IMR-90 (cell line): Measurements from ENCODE around the gene JMJD8. TPM values are rescaled to one million over a fixed set of nuclear protein-coding genes. Genes with fewer than 3 reads are reported as not detected.

Experiments
- ATAC-seq: fragments of 200-7000 bp; cut with Tn5 transposase; 2 replicates; pipeline ENCODE4 v1.9.1; 2020; ENCODE audit warnings: low read depth, mild to moderate bottlenecking, moderate library complexity
- BruUV-seq: library from RNA; stranded (reverse); fragments of 400-500 nt; replicated peaks from 2 replicates; lab custom pipeline; 2021; lab: Mats Ljungman, UMichigan
- CTCF ChIA-PET: fragments of 300-600 bp; formaldehyde crosslinking; extraction: SDS; loops from one replicate; lab custom pipeline; 2021; ENCODE audit warnings: antibody characterized with exemption; lab: Yijun Ruan, JAX
- POLR2A ChIA-PET: fragments of 300-600 bp; sonication (Branson Sonifier 250); formaldehyde crosslinking; loops from one replicate; lab custom pipeline; 2022; ENCODE audit warnings: antibody characterized with exemption; ENCODE audit not compliant: unreplicated experiment; lab: Charles Lee
- DNase-seq: peaks from one replicate; pipeline ENCODE4 v3.0.0; 2013
- H2AFZ ChIP-seq: replicated peaks from 2 replicates; pipeline ENCODE3; 2013; ENCODE audit warnings: low read length, mild to moderate bottlenecking; ENCODE audit not compliant: poor library complexity
- H2AK5ac ChIP-seq: 2 replicates; pipeline ENCODE4 v1.6.1; 2013; ENCODE audit warnings: low read depth, low read length, inconsistent platforms
- H2AK9ac ChIP-seq: replicated peaks from 2 replicates; pipeline ENCODE3; 2013; ENCODE audit warnings: mild to moderate bottlenecking, low read depth, low read length, moderate library complexity; ENCODE audit not compliant: poor library complexity
- H2BK120ac ChIP-seq: 2 replicates; pipeline ENCODE4 v1.6.1; 2013; ENCODE audit warnings: low read depth, low read length, inconsistent platforms
- H2BK15ac ChIP-seq: 3 replicates; pipeline ENCODE4 v1.6.1; 2013; ENCODE audit warnings: low read depth, low read length, inconsistent platforms
- H2BK20ac ChIP-seq: 2 replicates; pipeline ENCODE4 v1.6.1; 2013; ENCODE audit warnings: low read depth, mild to moderate bottlenecking, inconsistent platforms, low read length, moderate library complexity
- H2BK5ac ChIP-seq: 2 replicates; pipeline ENCODE4 v1.6.1; 2013; ENCODE audit warnings: mild to moderate bottlenecking, low read depth, low read length, inconsistent platforms; ENCODE audit not compliant: poor library complexity, severe bottlenecking
- H3K14ac ChIP-seq: replicated peaks from 2 replicates; pipeline ENCODE4 v1.6.1; 2013; ENCODE audit warnings: low read depth, low read length, inconsistent platforms
- H3K18ac ChIP-seq: 2 replicates; pipeline ENCODE4 v1.6.1; 2013; ENCODE audit warnings: low read depth, low read length, control low read depth
- H3K23ac ChIP-seq: 2 replicates; pipeline ENCODE4 v1.6.1; 2013; ENCODE audit warnings: low read depth, low read length, inconsistent platforms
- H3K27ac ChIP-seq: 2 replicates; pipeline ENCODE4 v1.5.1; 2013; ENCODE audit warnings: mild to moderate bottlenecking, control low read depth, low read length; ENCODE audit not compliant: insufficient read depth
- H3K27me3 ChIP-seq: 2 replicates; pipeline ENCODE4 v1.6.1; 2013; ENCODE audit warnings: low read length; ENCODE audit not compliant: control insufficient read depth, insufficient read depth
- H3K36me3 ChIP-seq: 2 replicates; pipeline ENCODE4 v1.6.1; 2013; ENCODE audit warnings: low read length, mixed read lengths; ENCODE audit not compliant: control insufficient read depth, insufficient read depth
- H3K4ac ChIP-seq: 2 replicates; pipeline ENCODE4 v1.6.1; 2013; ENCODE audit warnings: low read depth, low read length, inconsistent platforms
- H3K4me1 ChIP-seq: 2 replicates; pipeline ENCODE4 v1.6.1; 2013; ENCODE audit warnings: low read length, mixed read lengths; ENCODE audit not compliant: control insufficient read depth, insufficient read depth
- H3K4me2 ChIP-seq: 2 replicates; pipeline ENCODE4 v1.6.1; 2013; ENCODE audit warnings: low read depth, mild to moderate bottlenecking, control low read depth, low read length, moderate library complexity
- H3K4me3 ChIP-seq: 2 replicates; pipeline ENCODE4 v1.5.1; 2013; ENCODE audit warnings: low read depth, mild to moderate bottlenecking, control low read depth, low read length, moderate library complexity; ENCODE audit not compliant: insufficient read depth
- H3K56ac ChIP-seq: 2 replicates; pipeline ENCODE4 v1.6.1; 2013; ENCODE audit warnings: low read length, inconsistent platforms; ENCODE audit not compliant: insufficient read depth; ENCODE audit errors: extremely low read depth
- H3K79me1 ChIP-seq, 2 experiments: 2 replicates each; pipeline ENCODE4 v1.6.1; 2013; ENCODE audit warnings: low read length in 2 of 2, inconsistent platforms in 1 of 2, low read depth in 1 of 2
- H3K9ac ChIP-seq: 2 replicates; pipeline ENCODE4 v1.6.1; 2013; ENCODE audit warnings: low read depth, low read length, control low read depth
- H3K9me1 ChIP-seq: 2 replicates; pipeline ENCODE4 v1.6.1; 2013; ENCODE audit warnings: low read length, inconsistent platforms; ENCODE audit not compliant: insufficient read depth
- H3K9me3 ChIP-seq: 2 replicates; pipeline ENCODE4 v1.6.1; 2013; ENCODE audit warnings: low read length; ENCODE audit not compliant: control insufficient read depth, insufficient read depth
- H4K20me1 ChIP-seq: 2 replicates; pipeline ENCODE4 v1.6.1; 2013; ENCODE audit warnings: low read length, inconsistent platforms; ENCODE audit not compliant: insufficient read depth
- H4K5ac ChIP-seq: 2 replicates; pipeline ENCODE4 v1.6.1; 2013; ENCODE audit warnings: mild to moderate bottlenecking, low read depth, low read length, control low read depth
- H4K8ac ChIP-seq, 2 experiments: 2 replicates each; pipeline ENCODE4 v1.6.1; 2013; ENCODE audit warnings: low read depth in 2 of 2, low read length in 2 of 2, control low read depth in 1 of 2, inconsistent platforms in 1 of 2
- H4K91ac ChIP-seq: 2 replicates; pipeline ENCODE4 v1.6.1; 2013; ENCODE audit warnings: low read depth, low read length, inconsistent platforms; ENCODE audit not compliant: insufficient read depth
- MAFK ChIP-seq: IDR thresholded peaks from 2 replicates; pipeline ENCODE4 v1.6.1; 2012; ENCODE audit warnings: low read depth, low read length, improper control_type of control experiment
- RFX5 ChIP-seq: IDR thresholded peaks from 2 replicates; pipeline ENCODE4 v1.8.0; 2012; ENCODE audit warnings: low read depth, mild to moderate bottlenecking, low read length, moderate library complexity
- WGBS, 2 experiments: methylation state at CpG; one replicate each; pipeline versions ENCODE4 v1.1.5 to v1.1.7; 2013; ENCODE audit warnings: missing lambda C conversion rate in 2 of 2; ENCODE audit not compliant: insufficient read length in 1 of 2; ENCODE audit errors: extremely low coverage in 2 of 2; 5-methylcytosine and 5-hydroxymethylcytosine counted together
- dilution Hi-C: fragments of 300-500 bp; cut with HindIII; formaldehyde crosslinking; loops from one replicate; pipeline ENCODE4 v1.14.3; 2018; ENCODE audit warnings: low sequenced_read_pairs; ENCODE audit not compliant: unreplicated experiment
- in situ Hi-C: fragments of 300-500 bp; cut with MboI; formaldehyde crosslinking; loops from 3 replicates; pipeline ENCODE4 v1.14.3; 2019; ENCODE audit warnings: low sequenced_read_pairs, inconsistent platforms, mixed read lengths
- intact Hi-C: fragments of 100-400 bp; cut with micrococcal nuclease; formaldehyde crosslinking; loops from 2 replicates; pipeline ENCODE4 v1.10.0; 2022
- polyA plus RNA-seq, 3 experiments: library from polyadenylated mRNA; depleted of rRNA; stranded (reverse); fragments of >200 nt; gene quantifications; 2 replicates each; pipeline ENCODE4 v1.2.3, GENCODE V29; 2012; ENCODE audit warnings: low replicate concordance in 1 of 3
- total RNA-seq: library from RNA; depleted of rRNA; stranded (reverse); fragments of >200 nt; gene quantifications from 2 replicates; pipeline ENCODE4 v1.2.3, GENCODE V29; 2012

JMJD8 gene
- total and polyA plus RNA-seq, 2 of the 4 experiments (the other 2 are of a cell fraction): 17.7 to 62.5 TPM

DNA sequence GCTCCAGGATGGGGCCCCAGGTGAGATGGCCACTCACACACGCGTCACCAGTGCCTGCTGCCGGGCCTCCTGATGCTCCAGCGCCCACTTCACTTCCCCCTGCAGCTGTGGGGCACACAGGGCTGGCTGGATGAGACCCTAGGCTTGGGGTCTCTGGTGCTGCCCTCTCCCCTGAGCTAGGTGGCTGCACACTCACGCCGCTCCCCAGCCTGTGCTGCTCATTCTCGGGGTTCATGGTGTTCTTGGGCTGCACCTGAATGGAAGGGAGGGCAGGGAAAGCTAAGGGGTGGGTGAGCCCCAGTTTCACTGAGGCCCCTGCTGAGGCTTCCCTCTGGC is 40.9 kb upstream of the JMJD8 start:
- Histone ChIP-seq H3K27ac (no peak overlapping the region), H2BK120ac (no peak overlapping the region), H2BK15ac (no peak overlapping the region), H4K8ac (no peak overlapping the region), H3K23ac (no peak overlapping the region), H4K20me1 (peaks cover 4% of the 10 kb centered on the region), H3K56ac (no peak overlapping the region), H3K4ac (no peak overlapping the region), H3K4me3 (no peak overlapping the region), H2AK5ac (no peak overlapping the region), H3K27me3 (no peaks in the 10 kb centered on the region), H3K4me1 (peaks cover 14% of the 10 kb centered on the region), H4K91ac (no peak overlapping the region), H3K79me1 (peaks cover 0 to 5% of the 10 kb centered on the region in 2 experiments; a peak in 1 of 4 replicates), H2AFZ (peak overlapping the region; percentile 11), H3K9me3 (no peaks in the 10 kb centered on the region), H3K4me2 (no peak overlapping the region), H3K14ac (no peak overlapping the region), H3K18ac (no peak overlapping the region), H2AK9ac (no peak overlapping the region), H3K9me1 (peaks cover 2% of the 10 kb centered on the region; the same call in 1 of the 2 replicates), H2BK5ac (no peak overlapping the region), H3K36me3 (peaks cover 1% of the 10 kb centered on the region; the same call in 1 of the 2 replicates), H4K5ac (no peak overlapping the region), H3K9ac (no peak overlapping the region), H2BK20ac (no peak overlapping the region)
- BruUV-seq: no TSS peak
- dilution Hi-C loops (no loop called here), intact Hi-C loops (loop anchor here (5.0 kb wide), 1 partner anchor 62 kb away; the partner anchor contains the start of genes CHTF18 and RPUSD1), in situ Hi-C loops (no loop called here)
- WGBS, 2 experiments: no CpG with 5 or more reads among the region's 7 CpGs
- ATAC-seq: no peak
- no peak for TF ChIP-seq RFX5
- TF ChIP-seq MAFK: no peak
- ChIA-PET POLR2A (no interaction called here), CTCF (no interaction called here)
- DNase-seq: no peak
